HG03432 (cell line): ENCODE data around the gene SLIT3.

ENCODE experiments used
- ATAC-seq: cut with Tn5 transposase; IDR thresholded peaks from one replicate; pipeline ENCODE4 v1.9.1; 2021; ENCODE audit warnings: mild to moderate bottlenecking, moderate library complexity; ENCODE audit not compliant: unreplicated experiment

SLIT3 gene

GRCh38 chr5:168908207-168908606 lies 392.7 kb downstream of the SLIT3 start:
- ATAC-seq, result no peak

- no peak for ATAC-seq
These were observed 397.9 kb downstream of the SLIT3 start for GRCh38 chr5:168903061-168903460.

- ATAC-seq, result no peak
These were observed 401.3 kb downstream of the SLIT3 start for GRCh38 chr5:168899673-168900072.

- no peak for ATAC-seq
These were observed 401.7 kb downstream of the SLIT3 start for GRCh38 chr5:168899264-168899663.

GRCh38 chr5:168898247-168898911 lies 402.6 kb downstream of the SLIT3 start:
- ATAC-seq, result no peak

- no peak for ATAC-seq
These were observed 403.4 kb downstream of the SLIT3 start for GRCh38 chr5:168897387-168898122.

GRCh38 chr5:168895295-168896071 lies 405.5 kb downstream of the SLIT3 start:
- ATAC-seq, result no peak

- ATAC-seq, result no peak
These were observed 407.7 kb downstream of the SLIT3 start for GRCh38 chr5:168893283-168893682.

- ATAC-seq, result no peak
These were observed 408.2 kb downstream of the SLIT3 start for GRCh38 chr5:168892618-168893186.

GRCh38 chr5:168890816-168891812 lies 409.8 kb downstream of the SLIT3 start:
- no peak for ATAC-seq

- no peak for ATAC-seq
These were observed 411.9 kb downstream of the SLIT3 start for GRCh38 chr5:168889039-168889438.

GRCh38 chr5:168887931-168888330 lies 413.0 kb downstream of the SLIT3 start:
- ATAC-seq, result no peak

- ATAC-seq, result no peak
These were observed 414.8 kb downstream of the SLIT3 start for GRCh38 chr5:168886157-168886556.

GRCh38 chr5:168885324-168886120 lies 415.4 kb downstream of the SLIT3 start:
- ATAC-seq, result no peak

- no peak for ATAC-seq
These were observed 416.9 kb downstream of the SLIT3 start for GRCh38 chr5:168883991-168884390.

- ATAC-seq, result no peak
These were observed 417.6 kb downstream of the SLIT3 start for GRCh38 chr5:168883281-168883741.

- ATAC-seq, result no peak
These were observed 418.7 kb downstream of the SLIT3 start for GRCh38 chr5:168882283-168882682.

GRCh38 chr5:168881427-168882149 lies 419.4 kb downstream of the SLIT3 start:
- no peak for ATAC-seq

- peak; percentile 97 for ATAC-seq
These were observed 421.0 kb downstream of the SLIT3 start for GRCh38 chr5:168879929-168880328.
